ENCODE results near the gene TCEANC2. TPM values are rescaled to one million over a fixed set of nuclear protein-coding genes. Genes with fewer than 3 reads are reported as not detected.
"Not testable (repeated sequence)": the region's sequence is repeated elsewhere in the genome, so short reads cannot be mapped to it uniquely, and the experiment has no call there.

Gene TCEANC2
- total and polyA plus RNA-seq, 2 donors (not counting 3 experiments of a cell fraction or from before 2014, with no cell fraction given), result 3.2 to 6.1 TPM

DNA sequence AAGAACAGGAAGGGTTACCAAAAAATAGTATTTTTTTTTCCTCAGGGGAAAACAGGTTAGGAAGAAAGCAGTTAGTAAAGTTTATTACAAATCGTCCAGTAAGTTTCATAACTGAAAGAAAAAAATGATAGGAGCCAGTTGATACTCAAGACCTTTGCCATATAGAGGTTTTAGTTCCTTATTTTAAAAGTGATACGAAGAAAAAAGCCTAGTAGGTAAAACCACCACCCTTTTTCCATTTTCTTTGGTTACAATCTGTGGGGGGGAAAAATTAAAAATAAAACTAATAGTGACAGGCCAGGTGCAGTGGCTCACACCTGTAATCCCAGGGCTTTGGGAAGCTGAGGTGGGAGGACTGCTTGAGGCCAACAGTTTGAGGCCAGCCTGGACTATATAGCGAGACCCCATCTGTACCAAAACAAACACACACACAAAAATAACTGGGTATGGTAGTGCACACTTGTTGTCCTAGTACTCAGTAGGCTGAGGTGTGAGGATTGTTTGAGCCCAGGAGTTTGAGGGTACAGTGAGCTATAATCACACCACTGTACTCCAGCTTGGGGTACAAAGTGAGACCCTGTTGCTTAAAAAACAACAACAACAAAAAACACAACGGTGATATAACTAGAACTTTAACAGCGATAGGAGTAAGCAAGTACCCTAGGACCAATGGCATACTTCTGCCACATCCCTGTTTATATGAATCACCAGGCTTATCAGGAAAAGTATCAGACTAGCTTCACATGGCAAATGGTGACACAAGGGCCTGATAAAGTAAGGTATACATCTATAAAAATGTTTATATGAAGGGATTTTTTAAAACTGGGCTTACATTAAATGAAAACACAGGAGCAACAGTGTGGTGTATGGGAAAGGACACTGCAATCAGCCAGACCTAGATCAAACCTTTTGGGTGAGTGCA lies 5.8 kb upstream of the TCEANC2 start:
- peaks cover 2% of the 10 kb centered on the region for H3K9me1 ChIP-seq (replicated peaks; ENCODE audit: control insufficient read depth, extremely low read depth, insufficient read depth, low read length)
- no TSS peak for BruUV-seq (replicated peaks)
- H3K79me2 ChIP-seq (ENCODE audit: control insufficient read depth, insufficient read depth, low read length), result peaks cover 35% of the 10 kb centered on the region
- H3K4me2 ChIP-seq (ENCODE audit: insufficient read depth, low read length), result peak overlapping the region; percentile 83
- H2AFZ ChIP-seq (ENCODE audit: low read depth, low read length), result no peak overlapping the region
- H3K9me3 ChIP-seq (replicated peaks; ENCODE audit: control insufficient read depth, insufficient read depth, low read length), result no peaks in the 10 kb centered on the region
- H3K4me3 ChIP-seq (replicated peaks in 1 of 3; ENCODE audit: insufficient read depth in 1 of 3, low read depth in 1 of 3, low read length in 3 of 3), result no peak overlapping the region
- peak; percentile 13 for TF ChIP-seq FOS (IDR thresholded peaks at IDR 0.05; ENCODE audit: borderline replicate concordance, insufficient read depth, low read length)
- TF ChIP-seq, protein P1, sequence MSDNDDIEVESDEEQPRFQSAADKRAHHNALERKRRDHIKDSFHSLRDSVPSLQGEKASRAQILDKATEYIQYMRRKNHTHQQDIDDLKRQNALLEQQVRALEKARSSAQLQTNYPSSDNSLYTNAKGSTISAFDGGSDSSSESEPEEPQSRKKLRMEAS (IDR thresholded peaks at IDR 0.05; ENCODE audit: insufficient read depth, insufficient read length), result no peak
- CTCF ChIA-PET, result interaction anchor here (1.0 to 2.2 kb wide), 6 partner anchors 14 to 169 kb away, joined by 3 to 6 read pairs (median 4); no protein-coding TSS in a partner anchor
- no peaks in the 10 kb centered on the region for H4K20me1 ChIP-seq (replicated peaks; ENCODE audit: control insufficient read depth, extremely low read depth, insufficient read depth, low read length)
- dilution Hi-C loops (cut with MboI; ENCODE audit: extremely low pct_ligation_motif_present, low sequenced_read_pairs) (no loop called here), intact Hi-C loops (cut with micrococcal nuclease) (no loop called here)
- peak; percentile 48 for FAIRE-seq
- H3K9ac ChIP-seq (replicated peaks; ENCODE audit: extremely low read depth, insufficient read depth, low read length), result no peak overlapping the region
- peak; percentile 26 for DNase-seq (ENCODE audit: low read depth, low spot score)
- POLR2A ChIA-PET, result no interaction called here
- H3K27ac ChIP-seq (ENCODE audit: insufficient read depth, low read depth, low read length), result no peak overlapping the region
- no peaks in the 10 kb centered on the region for H3K27me3 ChIP-seq (ENCODE audit: control insufficient read depth in 2 of 2, insufficient read depth in 2 of 2, low read length in 2 of 2)
- H3K36me3 ChIP-seq (ENCODE audit: control insufficient read depth in 2 of 2, extremely low read depth in 1 of 2, insufficient read depth in 2 of 2, low read length in 2 of 2), result no peaks in the 10 kb centered on the region
- H3K4me1 ChIP-seq (ENCODE audit: control insufficient read depth, extremely low read depth, insufficient read depth, low read length), result peaks cover 23% of the 10 kb centered on the region

DNA sequence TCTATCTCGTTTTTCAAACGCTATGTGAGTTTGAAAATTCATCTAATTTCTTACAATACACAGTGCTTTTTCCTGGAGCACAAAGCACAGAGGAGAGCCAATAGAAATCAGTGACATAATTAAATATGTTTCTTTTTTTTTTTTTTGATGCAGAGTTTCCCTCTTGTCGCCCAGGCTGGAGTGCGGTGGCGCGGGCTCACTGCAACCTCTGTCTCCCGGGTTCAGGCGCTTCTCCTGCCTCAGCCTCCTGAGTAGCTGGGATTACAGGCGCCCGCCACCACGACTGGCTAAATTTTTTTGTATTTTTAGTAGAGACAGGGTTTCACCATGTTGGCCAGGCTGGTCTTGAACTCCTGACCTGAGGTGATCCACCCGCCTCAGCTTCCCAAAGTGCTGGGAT lies 3.0 kb upstream of the TCEANC2 start:
- Histone ChIP-seq H3K4me1 (ENCODE audit: control insufficient read depth, extremely low read depth, insufficient read depth, low read length) (peaks cover 29% of the 10 kb centered on the region), H3K79me2 (ENCODE audit: control insufficient read depth, insufficient read depth, low read length) (peaks cover 36% of the 10 kb centered on the region)
- H3K27ac ChIP-seq (ENCODE audit: insufficient read depth, low read depth, low read length); H2AFZ ChIP-seq (ENCODE audit: low read depth, low read length); H3K27me3 ChIP-seq (ENCODE audit: control insufficient read depth in 2 of 2, insufficient read depth in 2 of 2, low read length in 2 of 2); FAIRE-seq; H3K9ac ChIP-seq (replicated peaks; ENCODE audit: extremely low read depth, insufficient read depth, low read length); H4K20me1 ChIP-seq (replicated peaks; ENCODE audit: control insufficient read depth, extremely low read depth, insufficient read depth, low read length); dilution Hi-C loops (cut with MboI; ENCODE audit: extremely low pct_ligation_motif_present, low sequenced_read_pairs); BruUV-seq (replicated peaks); H3K4me2 ChIP-seq (ENCODE audit: insufficient read depth, low read length); DNase-seq (ENCODE audit: low read depth, low spot score); H3K9me1 ChIP-seq (replicated peaks; ENCODE audit: control insufficient read depth, extremely low read depth, insufficient read depth, low read length); POLR2A ChIA-PET; H3K9me3 ChIP-seq (replicated peaks; ENCODE audit: control insufficient read depth, insufficient read depth, low read length); CTCF ChIA-PET; H3K36me3 ChIP-seq (ENCODE audit: control insufficient read depth in 2 of 2, extremely low read depth in 1 of 2, insufficient read depth in 2 of 2, low read length in 2 of 2); H3K4me3 ChIP-seq (replicated peaks in 1 of 3; ENCODE audit: insufficient read depth in 1 of 3, low read depth in 1 of 3, low read length in 3 of 3): not testable (repeated sequence)
- intact Hi-C loops (cut with micrococcal nuclease), result loop anchor here (5.0 kb wide), 2 partner anchors 357 to 437 kb away; partner anchors contain the start of gene SSBP3
